22Rv1 (cell line): ENCODE results near the gene CUX1.

ENCODE experiments used
- CTCF ChIP-seq: fragments of 450-650 bp; IDR thresholded peaks from 2 replicates; pipeline ENCODE4 v1.5.1; 2017; ENCODE audit warnings: mild to moderate bottlenecking
- ZFX ChIP-seq: fragments of 450-650 bp; IDR thresholded peaks from 2 replicates; pipeline ENCODE4 v1.6.1; 2017; ENCODE audit warnings: antibody characterized with exemption, borderline replicate concordance

- TF ChIP-seq CTCF (no peak), ZFX (no peak)
Measured at GRCh38 chr7:102264367-102264891, 447.0 kb downstream of the CUX1 start.
